ENCODE data around the gene PPP1R13L.
A peak's percentile ranks its signal among the peaks of the same experiment; 100 is the strongest.

DNA sequence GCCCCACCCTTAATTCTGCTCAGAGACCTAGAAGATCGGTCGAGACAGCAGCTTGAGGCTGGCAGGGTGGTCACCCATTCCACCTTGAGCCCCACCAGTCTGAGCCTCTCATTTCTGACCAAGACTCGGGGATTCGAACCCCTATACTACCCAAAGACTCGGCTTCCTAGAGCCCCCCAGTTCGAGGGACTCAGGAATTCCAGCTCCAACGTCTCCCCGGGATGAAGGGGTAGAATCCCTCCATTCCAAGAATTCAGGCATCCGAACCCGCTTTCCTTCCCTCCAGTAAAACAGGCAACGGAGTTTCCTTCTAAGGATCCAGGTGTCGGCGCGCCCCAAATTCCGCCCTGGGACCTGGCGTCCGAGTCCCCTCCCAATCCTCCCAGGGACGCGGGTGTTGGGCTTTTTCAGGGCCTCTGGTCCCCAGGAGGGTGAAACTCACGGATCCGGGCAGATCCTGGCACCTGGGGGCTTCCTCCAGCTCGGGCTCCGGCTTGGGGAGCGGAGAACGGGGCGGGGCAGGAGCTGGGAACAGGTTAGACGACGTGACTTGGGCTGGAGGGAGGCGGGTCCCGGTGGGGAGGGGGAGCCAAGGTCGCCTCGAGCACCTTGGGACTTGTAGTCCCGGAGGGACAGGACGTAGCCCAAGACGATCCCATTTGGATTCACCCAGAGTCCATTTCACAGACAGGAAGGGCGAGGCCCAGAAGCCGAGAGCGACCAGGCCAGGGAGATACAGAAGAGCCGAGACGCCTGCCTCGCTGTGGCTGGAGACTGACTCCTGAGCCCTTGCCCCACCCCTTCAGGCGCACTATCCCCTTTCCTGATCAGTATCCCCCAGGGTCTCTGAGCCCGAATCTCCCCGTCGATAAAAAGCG is at the start of gene PPP1R13L:
- peak in 1 of 2 donors; percentile 55 for TF ChIP-seq POLR2A (IDR thresholded peaks at IDR 0.05)
- TF ChIP-seq, protein P1, sequence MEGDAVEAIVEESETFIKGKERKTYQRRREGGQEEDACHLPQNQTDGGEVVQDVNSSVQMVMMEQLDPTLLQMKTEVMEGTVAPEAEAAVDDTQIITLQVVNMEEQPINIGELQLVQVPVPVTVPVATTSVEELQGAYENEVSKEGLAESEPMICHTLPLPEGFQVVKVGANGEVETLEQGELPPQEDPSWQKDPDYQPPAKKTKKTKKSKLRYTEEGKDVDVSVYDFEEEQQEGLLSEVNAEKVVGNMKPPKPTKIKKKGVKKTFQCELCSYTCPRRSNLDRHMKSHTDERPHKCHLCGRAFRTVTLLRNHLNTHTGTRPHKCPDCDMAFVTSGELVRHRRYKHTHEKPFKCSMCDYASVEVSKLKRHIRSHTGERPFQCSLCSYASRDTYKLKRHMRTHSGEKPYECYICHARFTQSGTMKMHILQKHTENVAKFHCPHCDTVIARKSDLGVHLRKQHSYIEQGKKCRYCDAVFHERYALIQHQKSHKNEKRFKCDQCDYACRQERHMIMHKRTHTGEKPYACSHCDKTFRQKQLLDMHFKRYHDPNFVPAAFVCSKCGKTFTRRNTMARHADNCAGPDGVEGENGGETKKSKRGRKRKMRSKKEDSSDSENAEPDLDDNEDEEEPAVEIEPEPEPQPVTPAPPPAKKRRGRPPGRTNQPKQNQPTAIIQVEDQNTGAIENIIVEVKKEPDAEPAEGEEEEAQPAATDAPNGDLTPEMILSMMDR (IDR thresholded peaks at IDR 0.05): no peak
